ENCODE measurements around the gene CERKL.

DNA sequence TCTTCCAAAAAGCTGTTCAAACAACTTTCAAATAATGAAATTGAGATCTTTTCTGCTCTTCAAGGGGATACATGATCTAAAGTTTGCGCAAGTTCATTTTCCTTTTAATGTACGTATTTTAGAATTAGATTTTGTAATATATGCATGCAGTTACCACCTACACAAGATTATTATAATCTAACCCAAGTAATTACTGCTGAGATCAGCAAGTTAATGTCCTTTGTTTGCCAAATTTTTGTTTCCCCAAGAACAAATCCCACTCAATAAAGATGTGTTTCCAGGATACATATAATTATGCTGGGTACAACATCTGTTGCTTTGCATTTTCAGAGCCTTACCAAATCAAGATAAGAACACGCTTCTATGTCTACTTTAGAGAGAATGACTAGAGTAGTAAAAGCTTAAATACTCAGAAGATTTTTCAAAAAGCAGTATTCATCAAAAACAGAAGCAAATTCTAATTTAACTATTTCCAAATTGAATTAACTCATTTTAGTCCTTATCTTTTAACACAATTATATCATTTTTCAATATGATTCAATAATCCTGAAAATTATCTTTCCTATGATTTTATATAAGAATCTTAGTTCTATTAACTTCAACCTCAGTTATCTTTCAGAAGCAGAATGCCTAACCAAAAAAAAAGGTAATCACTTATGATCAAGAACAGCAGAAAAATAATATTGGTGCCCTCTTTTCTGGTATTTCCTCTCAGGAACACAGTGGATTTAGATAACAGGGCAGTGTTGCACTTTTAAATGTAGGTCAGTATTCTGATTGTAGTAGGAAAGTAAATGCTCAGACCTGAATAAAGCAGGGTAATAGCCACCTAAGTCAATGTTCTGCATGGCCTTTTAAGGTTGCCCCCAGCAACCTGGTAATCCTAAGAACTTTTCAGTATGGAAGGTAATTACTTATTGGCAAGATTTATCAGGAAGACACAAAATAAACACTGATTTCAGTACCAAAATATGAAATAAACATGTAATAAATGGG is 28.0 kb downstream of the CERKL start:
- TF ChIP-seq, protein P1, sequence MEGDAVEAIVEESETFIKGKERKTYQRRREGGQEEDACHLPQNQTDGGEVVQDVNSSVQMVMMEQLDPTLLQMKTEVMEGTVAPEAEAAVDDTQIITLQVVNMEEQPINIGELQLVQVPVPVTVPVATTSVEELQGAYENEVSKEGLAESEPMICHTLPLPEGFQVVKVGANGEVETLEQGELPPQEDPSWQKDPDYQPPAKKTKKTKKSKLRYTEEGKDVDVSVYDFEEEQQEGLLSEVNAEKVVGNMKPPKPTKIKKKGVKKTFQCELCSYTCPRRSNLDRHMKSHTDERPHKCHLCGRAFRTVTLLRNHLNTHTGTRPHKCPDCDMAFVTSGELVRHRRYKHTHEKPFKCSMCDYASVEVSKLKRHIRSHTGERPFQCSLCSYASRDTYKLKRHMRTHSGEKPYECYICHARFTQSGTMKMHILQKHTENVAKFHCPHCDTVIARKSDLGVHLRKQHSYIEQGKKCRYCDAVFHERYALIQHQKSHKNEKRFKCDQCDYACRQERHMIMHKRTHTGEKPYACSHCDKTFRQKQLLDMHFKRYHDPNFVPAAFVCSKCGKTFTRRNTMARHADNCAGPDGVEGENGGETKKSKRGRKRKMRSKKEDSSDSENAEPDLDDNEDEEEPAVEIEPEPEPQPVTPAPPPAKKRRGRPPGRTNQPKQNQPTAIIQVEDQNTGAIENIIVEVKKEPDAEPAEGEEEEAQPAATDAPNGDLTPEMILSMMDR (conservative IDR thresholded peaks at IDR 0.05; ENCODE audit: low read depth in 2 of 2), result no peak
- TF ChIP-seq POLR2AphosphoS5 (IDR thresholded peaks at IDR 0.05; ENCODE audit: low read depth), result no peak
- TF ChIP-seq EZH2 (IDR thresholded peaks at IDR 0.05; ENCODE audit: low read depth, unreplicated experiment), result no peak
- TF ChIP-seq ZNF114 (CRISPR knock-in tag; IDR thresholded peaks at IDR 0.05), result no peak
- TF ChIP-seq, protein P2, sequence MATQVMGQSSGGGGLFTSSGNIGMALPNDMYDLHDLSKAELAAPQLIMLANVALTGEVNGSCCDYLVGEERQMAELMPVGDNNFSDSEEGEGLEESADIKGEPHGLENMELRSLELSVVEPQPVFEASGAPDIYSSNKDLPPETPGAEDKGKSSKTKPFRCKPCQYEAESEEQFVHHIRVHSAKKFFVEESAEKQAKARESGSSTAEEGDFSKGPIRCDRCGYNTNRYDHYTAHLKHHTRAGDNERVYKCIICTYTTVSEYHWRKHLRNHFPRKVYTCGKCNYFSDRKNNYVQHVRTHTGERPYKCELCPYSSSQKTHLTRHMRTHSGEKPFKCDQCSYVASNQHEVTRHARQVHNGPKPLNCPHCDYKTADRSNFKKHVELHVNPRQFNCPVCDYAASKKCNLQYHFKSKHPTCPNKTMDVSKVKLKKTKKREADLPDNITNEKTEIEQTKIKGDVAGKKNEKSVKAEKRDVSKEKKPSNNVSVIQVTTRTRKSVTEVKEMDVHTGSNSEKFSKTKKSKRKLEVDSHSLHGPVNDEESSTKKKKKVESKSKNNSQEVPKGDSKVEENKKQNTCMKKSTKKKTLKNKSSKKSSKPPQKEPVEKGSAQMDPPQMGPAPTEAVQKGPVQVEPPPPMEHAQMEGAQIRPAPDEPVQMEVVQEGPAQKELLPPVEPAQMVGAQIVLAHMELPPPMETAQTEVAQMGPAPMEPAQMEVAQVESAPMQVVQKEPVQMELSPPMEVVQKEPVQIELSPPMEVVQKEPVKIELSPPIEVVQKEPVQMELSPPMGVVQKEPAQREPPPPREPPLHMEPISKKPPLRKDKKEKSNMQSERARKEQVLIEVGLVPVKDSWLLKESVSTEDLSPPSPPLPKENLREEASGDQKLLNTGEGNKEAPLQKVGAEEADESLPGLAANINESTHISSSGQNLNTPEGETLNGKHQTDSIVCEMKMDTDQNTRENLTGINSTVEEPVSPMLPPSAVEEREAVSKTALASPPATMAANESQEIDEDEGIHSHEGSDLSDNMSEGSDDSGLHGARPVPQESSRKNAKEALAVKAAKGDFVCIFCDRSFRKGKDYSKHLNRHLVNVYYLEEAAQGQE (IDR thresholded peaks at IDR 0.05; ENCODE audit: unreplicated experiment), result no peak
- no peak for TF ChIP-seq EZH2phosphoT487 (IDR thresholded peaks at IDR 0.05; ENCODE audit: unreplicated experiment)
- TF ChIP-seq JUNB (IDR thresholded peaks at IDR 0.05; ENCODE audit: unreplicated experiment), result no peak
- TF ChIP-seq CREB1 (CRISPR knock-in tag; IDR thresholded peaks at IDR 0.05; ENCODE audit: low read depth), result no peak
- no peak for TF ChIP-seq NANOG (IDR thresholded peaks at IDR 0.05; ENCODE audit: borderline replicate concordance)
- TF ChIP-seq, protein P3, sequence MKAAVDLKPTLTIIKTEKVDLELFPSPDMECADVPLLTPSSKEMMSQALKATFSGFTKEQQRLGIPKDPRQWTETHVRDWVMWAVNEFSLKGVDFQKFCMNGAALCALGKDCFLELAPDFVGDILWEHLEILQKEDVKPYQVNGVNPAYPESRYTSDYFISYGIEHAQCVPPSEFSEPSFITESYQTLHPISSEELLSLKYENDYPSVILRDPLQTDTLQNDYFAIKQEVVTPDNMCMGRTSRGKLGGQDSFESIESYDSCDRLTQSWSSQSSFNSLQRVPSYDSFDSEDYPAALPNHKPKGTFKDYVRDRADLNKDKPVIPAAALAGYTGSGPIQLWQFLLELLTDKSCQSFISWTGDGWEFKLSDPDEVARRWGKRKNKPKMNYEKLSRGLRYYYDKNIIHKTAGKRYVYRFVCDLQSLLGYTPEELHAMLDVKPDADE (IDR thresholded peaks at IDR 0.05), result no peak
- no peak for TF ChIP-seq ZNF331 (CRISPR knock-in tag; IDR thresholded peaks at IDR 0.05; ENCODE audit: low read depth)
- TF ChIP-seq STAT1 (IDR thresholded peaks at IDR 0.05; ENCODE audit: unreplicated experiment), result no peak
- TF ChIP-seq, protein P4, sequence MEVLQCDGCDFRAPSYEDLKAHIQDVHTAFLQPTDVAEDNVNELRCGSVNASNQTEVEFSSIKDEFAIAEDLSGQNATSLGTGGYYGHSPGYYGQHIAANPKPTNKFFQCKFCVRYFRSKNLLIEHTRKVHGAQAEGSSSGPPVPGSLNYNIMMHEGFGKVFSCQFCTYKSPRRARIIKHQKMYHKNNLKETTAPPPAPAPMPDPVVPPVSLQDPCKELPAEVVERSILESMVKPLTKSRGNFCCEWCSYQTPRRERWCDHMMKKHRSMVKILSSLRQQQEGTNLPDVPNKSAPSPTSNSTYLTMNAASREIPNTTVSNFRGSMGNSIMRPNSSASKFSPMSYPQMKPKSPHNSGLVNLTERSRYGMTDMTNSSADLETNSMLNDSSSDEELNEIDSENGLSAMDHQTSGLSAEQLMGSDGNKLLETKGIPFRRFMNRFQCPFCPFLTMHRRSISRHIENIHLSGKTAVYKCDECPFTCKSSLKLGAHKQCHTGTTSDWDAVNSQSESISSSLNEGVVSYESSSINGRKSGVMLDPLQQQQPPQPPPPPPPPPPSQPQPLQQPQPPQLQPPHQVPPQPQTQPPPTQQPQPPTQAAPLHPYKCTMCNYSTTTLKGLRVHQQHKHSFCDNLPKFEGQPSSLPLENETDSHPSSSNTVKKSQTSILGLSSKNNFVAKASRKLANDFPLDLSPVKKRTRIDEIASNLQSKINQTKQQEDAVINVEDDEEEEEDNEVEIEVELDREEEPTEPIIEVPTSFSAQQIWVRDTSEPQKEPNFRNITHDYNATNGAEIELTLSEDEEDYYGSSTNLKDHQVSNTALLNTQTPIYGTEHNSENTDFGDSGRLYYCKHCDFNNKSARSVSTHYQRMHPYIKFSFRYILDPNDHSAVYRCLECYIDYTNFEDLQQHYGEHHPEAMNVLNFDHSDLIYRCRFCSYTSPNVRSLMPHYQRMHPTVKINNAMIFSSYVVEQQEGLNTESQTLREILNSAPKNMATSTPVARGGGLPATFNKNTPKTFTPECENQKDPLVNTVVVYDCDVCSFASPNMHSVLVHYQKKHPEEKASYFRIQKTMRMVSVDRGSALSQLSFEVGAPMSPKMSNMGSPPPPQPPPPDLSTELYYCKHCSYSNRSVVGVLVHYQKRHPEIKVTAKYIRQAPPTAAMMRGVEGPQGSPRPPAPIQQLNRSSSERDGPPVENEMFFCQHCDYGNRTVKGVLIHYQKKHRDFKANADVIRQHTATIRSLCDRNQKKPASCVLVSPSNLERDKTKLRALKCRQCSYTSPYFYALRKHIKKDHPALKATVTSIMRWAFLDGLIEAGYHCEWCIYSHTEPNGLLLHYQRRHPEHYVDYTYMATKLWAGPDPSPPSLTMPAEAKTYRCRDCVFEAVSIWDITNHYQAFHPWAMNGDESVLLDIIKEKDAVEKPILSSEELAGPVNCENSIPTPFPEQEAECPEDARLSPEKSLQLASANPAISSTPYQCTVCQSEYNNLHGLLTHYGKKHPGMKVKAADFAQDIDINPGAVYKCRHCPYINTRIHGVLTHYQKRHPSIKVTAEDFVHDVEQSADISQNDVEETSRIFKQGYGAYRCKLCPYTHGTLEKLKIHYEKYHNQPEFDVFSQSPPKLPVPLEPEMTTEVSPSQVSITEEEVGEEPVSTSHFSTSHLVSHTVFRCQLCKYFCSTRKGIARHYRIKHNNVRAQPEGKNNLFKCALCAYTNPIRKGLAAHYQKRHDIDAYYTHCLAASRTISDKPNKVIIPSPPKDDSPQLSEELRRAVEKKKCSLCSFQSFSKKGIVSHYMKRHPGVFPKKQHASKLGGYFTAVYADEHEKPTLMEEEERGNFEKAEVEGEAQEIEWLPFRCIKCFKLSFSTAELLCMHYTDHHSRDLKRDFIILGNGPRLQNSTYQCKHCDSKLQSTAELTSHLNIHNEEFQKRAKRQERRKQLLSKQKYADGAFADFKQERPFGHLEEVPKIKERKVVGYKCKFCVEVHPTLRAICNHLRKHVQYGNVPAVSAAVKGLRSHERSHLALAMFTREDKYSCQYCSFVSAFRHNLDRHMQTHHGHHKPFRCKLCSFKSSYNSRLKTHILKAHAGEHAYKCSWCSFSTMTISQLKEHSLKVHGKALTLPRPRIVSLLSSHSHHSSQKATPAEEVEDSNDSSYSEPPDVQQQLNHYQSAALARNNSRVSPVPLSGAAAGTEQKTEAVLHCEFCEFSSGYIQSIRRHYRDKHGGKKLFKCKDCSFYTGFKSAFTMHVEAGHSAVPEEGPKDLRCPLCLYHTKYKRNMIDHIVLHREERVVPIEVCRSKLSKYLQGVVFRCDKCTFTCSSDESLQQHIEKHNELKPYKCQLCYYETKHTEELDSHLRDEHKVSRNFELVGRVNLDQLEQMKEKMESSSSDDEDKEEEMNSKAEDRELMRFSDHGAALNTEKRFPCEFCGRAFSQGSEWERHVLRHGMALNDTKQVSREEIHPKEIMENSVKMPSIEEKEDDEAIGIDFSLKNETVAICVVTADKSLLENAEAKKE (CRISPR knock-in tag; IDR thresholded peaks at IDR 0.05), result no peak

Data from GM23338 (cell line).